ENCODE results near the gene FNBP1. TPM values are rescaled to one million over a fixed set of nuclear protein-coding genes. Genes with fewer than 3 reads are reported as not detected.

The FNBP1 gene
- total and polyA plus RNA-seq, 2 of the 13 experiments (the other 11 are each of a cell fraction or from before 2014, with no cell fraction given) = 5.4 to 19.5 TPM

GRCh38 chr9:129841071-129841470, 201.9 kb downstream of the FNBP1 start:
- Histone ChIP-seq H2AFZ (ENCODE audit: low read length) (no peak overlapping the region), H3K36me3 (replicated peaks in 1 of 2; ENCODE audit: control insufficient read depth in 1 of 2, insufficient read depth in 2 of 2, low read length in 2 of 2) (no peaks in the 10 kb centered on the region), H3K4me2 (ENCODE audit: low read depth, low read length) (no peak overlapping the region), H3K79me2 (ENCODE audit: insufficient read depth, low read length) (no peaks in the 10 kb centered on the region), H3K9ac (ENCODE audit: insufficient read depth, low read depth, low read length) (no peak overlapping the region), H3K27me3 (ENCODE audit: control insufficient read depth in 1 of 2, insufficient read depth in 2 of 2, low read length in 2 of 2) (no peaks in the 10 kb centered on the region), H3K27ac (ENCODE audit: extremely low read length, insufficient read depth, low read length) (no peak overlapping the region), H4K20me1 (ENCODE audit: insufficient read depth, low read length) (no peaks in the 10 kb centered on the region), H3K4me3 (replicated peaks in 1 of 3; ENCODE audit: insufficient read depth in 1 of 3, low read depth in 2 of 3, low read length in 3 of 3) (no peak overlapping the region), H3K9me3 (ENCODE audit: low read length) (no peaks in the 10 kb centered on the region), H3K4me1 (ENCODE audit: insufficient read depth, low read length) (peaks cover 8% of the 10 kb centered on the region)
- FAIRE-seq = no peak
- ChIA-PET POLR2A (no interaction called here), CTCF (ENCODE audit: low intra/inter-chr PET ratio, low total read pairs) (no interaction called here)
- no peak for DNase-seq (ENCODE audit: low spot score)
- WGBS (ENCODE audit: low lambda C conversion rate) = 81% methylated on average over 4 of the region's 4 CpGs
- ATAC-seq = no peak
- in situ Hi-C loops (cut with HindIII; ENCODE audit: extremely low pct_ligation_motif_present, low pct_unique_long_range_greater_than_20kb) = no loop called here
- intact Hi-C loops (cut with micrococcal nuclease; ENCODE audit: unreplicated experiment) = no loop called here
- BruUV-seq (replicated peaks) = no TSS peak
- TF ChIP-seq HOXA9 (CRISPR knock-in tag; IDR thresholded peaks at IDR 0.05; ENCODE audit: borderline replicate concordance) (no peak), MAF1 (CRISPR knock-in tag; IDR thresholded peaks at IDR 0.05; ENCODE audit: borderline replicate concordance) (no peak), MXI1 (IDR thresholded peaks at IDR 0.05; ENCODE audit: borderline replicate concordance, low read depth, low read length) (no peak), RFXAP (CRISPR knock-in tag; IDR thresholded peaks at IDR 0.05; ENCODE audit: borderline replicate concordance) (no peak), HIVEP1 (CRISPR knock-in tag; IDR thresholded peaks at IDR 0.05) (no peak), NR1H2 (CRISPR knock-in tag; IDR thresholded peaks at IDR 0.05; ENCODE audit: borderline replicate concordance, low read depth) (no peak), MAFK (conservative IDR thresholded peaks at IDR 0.05 in 1 of 2, IDR thresholded peaks at IDR 0.05 in 1 of 2; ENCODE audit: low read length in 2 of 2) (no peak), ZKSCAN1 (IDR thresholded peaks at IDR 0.05; ENCODE audit: low read length) (no peak), AKAP8 (CRISPR knock-in tag; IDR thresholded peaks at IDR 0.05) (no peak), SIN3A (IDR thresholded peaks at IDR 0.05; ENCODE audit: borderline replicate concordance, low read depth, low read length) (no peak), ZNF839 (CRISPR knock-in tag; IDR thresholded peaks at IDR 0.05; ENCODE audit: borderline replicate concordance) (no peak), ZSCAN25 (CRISPR knock-in tag; IDR thresholded peaks at IDR 0.05) (no peak), ZNF318 (CRISPR knock-in tag; IDR thresholded peaks at IDR 0.05) (no peak), RFX5 (IDR thresholded peaks at IDR 0.05; ENCODE audit: low read depth, low read length) (no peak), ATAD3A (CRISPR knock-in tag; IDR thresholded peaks at IDR 0.05) (no peak), ATF7-NPFF (CRISPR knock-in tag; IDR thresholded peaks at IDR 0.05; ENCODE audit: low read depth) (no peak), HNF4G (IDR thresholded peaks at IDR 0.05; ENCODE audit: borderline replicate concordance, low read depth, low read length) (no peak), HNF4G (CRISPR knock-in tag; IDR thresholded peaks at IDR 0.05; ENCODE audit: borderline replicate concordance, low read depth) (no peak), ELF4 (CRISPR knock-in tag; IDR thresholded peaks at IDR 0.05; ENCODE audit: borderline replicate concordance) (no peak), AHR (CRISPR knock-in tag; IDR thresholded peaks at IDR 0.05) (no peak)
